IMR-90 (cell line): Measurements from ENCODE around the gene HRH1. TPM values are rescaled to one million over a fixed set of nuclear protein-coding genes. Genes with fewer than 3 reads are reported as not detected.

Experiments
- ATAC-seq: fragments of 200-7000 bp; cut with Tn5 transposase; 2 replicates; pipeline ENCODE4 v1.9.1; 2020; ENCODE audit warnings: low read depth, mild to moderate bottlenecking, moderate library complexity
- Bru-seq: library from RNA; stranded (reverse); fragments of 400-500 nt; gene quantifications from one replicate; lab custom pipeline; 2021; lab: Mats Ljungman, UMichigan
- BruChase-seq, 2 experiments: library from RNA; stranded (reverse); fragments of 400-500 nt; gene quantifications; one replicate each; lab custom pipeline; 2021; lab: Mats Ljungman, UMichigan
- BruUV-seq: library from RNA; stranded (reverse); fragments of 400-500 nt; replicated peaks from 2 replicates; lab custom pipeline; 2021; lab: Mats Ljungman, UMichigan
- CTCF ChIA-PET: fragments of 300-600 bp; formaldehyde crosslinking; extraction: SDS; loops from one replicate; lab custom pipeline; 2021; ENCODE audit warnings: antibody characterized with exemption; lab: Yijun Ruan, JAX
- POLR2A ChIA-PET: fragments of 300-600 bp; sonication (Branson Sonifier 250); formaldehyde crosslinking; loops from one replicate; lab custom pipeline; 2022; ENCODE audit warnings: antibody characterized with exemption; ENCODE audit not compliant: unreplicated experiment; lab: Charles Lee
- DNase-seq: peaks from one replicate; pipeline ENCODE4 v3.0.0; 2013
- H2AFZ ChIP-seq: replicated peaks from 2 replicates; pipeline ENCODE3; 2013; ENCODE audit warnings: low read length, mild to moderate bottlenecking; ENCODE audit not compliant: poor library complexity
- H2AK5ac ChIP-seq: 2 replicates; pipeline ENCODE4 v1.6.1; 2013; ENCODE audit warnings: low read depth, low read length, inconsistent platforms
- H2AK9ac ChIP-seq: replicated peaks from 2 replicates; pipeline ENCODE3; 2013; ENCODE audit warnings: mild to moderate bottlenecking, low read depth, low read length, moderate library complexity; ENCODE audit not compliant: poor library complexity
- H2BK120ac ChIP-seq: 2 replicates; pipeline ENCODE4 v1.6.1; 2013; ENCODE audit warnings: low read depth, low read length, inconsistent platforms
- H2BK15ac ChIP-seq: 3 replicates; pipeline ENCODE4 v1.6.1; 2013; ENCODE audit warnings: low read depth, low read length, inconsistent platforms
- H2BK20ac ChIP-seq: 2 replicates; pipeline ENCODE4 v1.6.1; 2013; ENCODE audit warnings: low read depth, mild to moderate bottlenecking, inconsistent platforms, low read length, moderate library complexity
- H2BK5ac ChIP-seq: 2 replicates; pipeline ENCODE4 v1.6.1; 2013; ENCODE audit warnings: mild to moderate bottlenecking, low read depth, low read length, inconsistent platforms; ENCODE audit not compliant: poor library complexity, severe bottlenecking
- H3K14ac ChIP-seq: replicated peaks from 2 replicates; pipeline ENCODE4 v1.6.1; 2013; ENCODE audit warnings: low read depth, low read length, inconsistent platforms
- H3K18ac ChIP-seq: 2 replicates; pipeline ENCODE4 v1.6.1; 2013; ENCODE audit warnings: low read depth, low read length, control low read depth
- H3K23ac ChIP-seq: 2 replicates; pipeline ENCODE4 v1.6.1; 2013; ENCODE audit warnings: low read depth, low read length, inconsistent platforms
- H3K27ac ChIP-seq: 2 replicates; pipeline ENCODE4 v1.5.1; 2013; ENCODE audit warnings: mild to moderate bottlenecking, control low read depth, low read length; ENCODE audit not compliant: insufficient read depth
- H3K27me3 ChIP-seq: 2 replicates; pipeline ENCODE4 v1.6.1; 2013; ENCODE audit warnings: low read length; ENCODE audit not compliant: control insufficient read depth, insufficient read depth
- H3K36me3 ChIP-seq: 2 replicates; pipeline ENCODE4 v1.6.1; 2013; ENCODE audit warnings: low read length, mixed read lengths; ENCODE audit not compliant: control insufficient read depth, insufficient read depth
- H3K4ac ChIP-seq: 2 replicates; pipeline ENCODE4 v1.6.1; 2013; ENCODE audit warnings: low read depth, low read length, inconsistent platforms
- H3K4me1 ChIP-seq: 2 replicates; pipeline ENCODE4 v1.6.1; 2013; ENCODE audit warnings: low read length, mixed read lengths; ENCODE audit not compliant: control insufficient read depth, insufficient read depth
- H3K4me2 ChIP-seq: 2 replicates; pipeline ENCODE4 v1.6.1; 2013; ENCODE audit warnings: low read depth, mild to moderate bottlenecking, control low read depth, low read length, moderate library complexity
- H3K4me3 ChIP-seq: 2 replicates; pipeline ENCODE4 v1.5.1; 2013; ENCODE audit warnings: low read depth, mild to moderate bottlenecking, control low read depth, low read length, moderate library complexity; ENCODE audit not compliant: insufficient read depth
- H3K56ac ChIP-seq: 2 replicates; pipeline ENCODE4 v1.6.1; 2013; ENCODE audit warnings: low read length, inconsistent platforms; ENCODE audit not compliant: insufficient read depth; ENCODE audit errors: extremely low read depth
- H3K79me1 ChIP-seq, 2 experiments: 2 replicates each; pipeline ENCODE4 v1.6.1; 2013; ENCODE audit warnings: low read length in 2 of 2, inconsistent platforms in 1 of 2, low read depth in 1 of 2
- H3K9ac ChIP-seq: 2 replicates; pipeline ENCODE4 v1.6.1; 2013; ENCODE audit warnings: low read depth, low read length, control low read depth
- H3K9me1 ChIP-seq: 2 replicates; pipeline ENCODE4 v1.6.1; 2013; ENCODE audit warnings: low read length, inconsistent platforms; ENCODE audit not compliant: insufficient read depth
- H3K9me3 ChIP-seq: 2 replicates; pipeline ENCODE4 v1.6.1; 2013; ENCODE audit warnings: low read length; ENCODE audit not compliant: control insufficient read depth, insufficient read depth
- H4K20me1 ChIP-seq: 2 replicates; pipeline ENCODE4 v1.6.1; 2013; ENCODE audit warnings: low read length, inconsistent platforms; ENCODE audit not compliant: insufficient read depth
- H4K5ac ChIP-seq: 2 replicates; pipeline ENCODE4 v1.6.1; 2013; ENCODE audit warnings: mild to moderate bottlenecking, low read depth, low read length, control low read depth
- H4K8ac ChIP-seq, 2 experiments: 2 replicates each; pipeline ENCODE4 v1.6.1; 2013; ENCODE audit warnings: low read depth in 2 of 2, low read length in 2 of 2, control low read depth in 1 of 2, inconsistent platforms in 1 of 2
- H4K91ac ChIP-seq: 2 replicates; pipeline ENCODE4 v1.6.1; 2013; ENCODE audit warnings: low read depth, low read length, inconsistent platforms; ENCODE audit not compliant: insufficient read depth
- CHD1 ChIP-seq: IDR thresholded peaks from 2 replicates; pipeline ENCODE4 v1.6.1; 2012; ENCODE audit warnings: low read depth, low read length, improper control_type of control experiment
- MXI1 ChIP-seq: IDR thresholded peaks from 2 replicates; pipeline ENCODE4 v1.6.1; 2012; ENCODE audit warnings: low read depth, mild to moderate bottlenecking, low read length, moderate library complexity, borderline replicate concordance
- NFE2L2 ChIP-seq: fragments of 150-350 bp; IDR thresholded peaks from 2 replicates; pipeline ENCODE4 v1.6.1; 2016; ENCODE audit warnings: low read depth, mild to moderate bottlenecking, low read length
- POLR2A ChIP-seq: IDR thresholded peaks from 2 replicates; pipeline ENCODE4 v1.6.1; 2012; ENCODE audit warnings: mild to moderate bottlenecking, low read depth, low read length
- RCOR1 ChIP-seq: IDR thresholded peaks from 2 replicates; pipeline ENCODE4 v1.6.1; 2012; ENCODE audit warnings: mild to moderate bottlenecking, low read length, improper control_type of control experiment; ENCODE audit not compliant: insufficient replicate concordance
- WGBS, 2 experiments: methylation state at CpG; one replicate each; pipeline versions ENCODE4 v1.1.5 to v1.1.7; 2013; ENCODE audit warnings: missing lambda C conversion rate in 2 of 2; ENCODE audit not compliant: insufficient read length in 1 of 2; ENCODE audit errors: extremely low coverage in 2 of 2; 5-methylcytosine and 5-hydroxymethylcytosine counted together
- dilution Hi-C: fragments of 300-500 bp; cut with HindIII; formaldehyde crosslinking; loops from one replicate; pipeline ENCODE4 v1.14.3; 2018; ENCODE audit warnings: low sequenced_read_pairs; ENCODE audit not compliant: unreplicated experiment
- in situ Hi-C: fragments of 300-500 bp; cut with MboI; formaldehyde crosslinking; loops from 3 replicates; pipeline ENCODE4 v1.14.3; 2019; ENCODE audit warnings: low sequenced_read_pairs, inconsistent platforms, mixed read lengths
- intact Hi-C: fragments of 100-400 bp; cut with micrococcal nuclease; formaldehyde crosslinking; loops from 2 replicates; pipeline ENCODE4 v1.10.0; 2022
- long read RNA-seq: library from polyadenylated mRNA; unstranded; transcript quantifications from one replicate; pipeline ENCODE4 v2.0.0, GENCODE V29; 2021; ENCODE audit not compliant: unreplicated experiment
- polyA plus RNA-seq, 3 experiments: library from polyadenylated mRNA; depleted of rRNA; stranded (reverse); fragments of >200 nt; gene quantifications; 2 replicates each; pipeline ENCODE4 v1.2.3, GENCODE V29; 2012; ENCODE audit warnings: low replicate concordance in 1 of 3
- total RNA-seq: library from RNA; depleted of rRNA; stranded (reverse); fragments of >200 nt; gene quantifications from 2 replicates; pipeline ENCODE4 v1.2.3, GENCODE V29; 2012; rRNA removed
- TF ChIP-seq, protein P1 (sequence below): conservative IDR thresholded peaks from 2 replicates; pipeline ENCODE4 v1.5.1; 2012; ENCODE audit warnings: mild to moderate bottlenecking, low read depth, low read length, improper control_type of control experiment
- TF ChIP-seq, protein P2 (sequence below): fragments of 150-350 bp; IDR thresholded peaks from 2 replicates; pipeline ENCODE4 v1.6.1; 2017; ENCODE audit warnings: mild to moderate bottlenecking, antibody characterized with exemption, low read length, low read depth

HRH1 gene, protein sequence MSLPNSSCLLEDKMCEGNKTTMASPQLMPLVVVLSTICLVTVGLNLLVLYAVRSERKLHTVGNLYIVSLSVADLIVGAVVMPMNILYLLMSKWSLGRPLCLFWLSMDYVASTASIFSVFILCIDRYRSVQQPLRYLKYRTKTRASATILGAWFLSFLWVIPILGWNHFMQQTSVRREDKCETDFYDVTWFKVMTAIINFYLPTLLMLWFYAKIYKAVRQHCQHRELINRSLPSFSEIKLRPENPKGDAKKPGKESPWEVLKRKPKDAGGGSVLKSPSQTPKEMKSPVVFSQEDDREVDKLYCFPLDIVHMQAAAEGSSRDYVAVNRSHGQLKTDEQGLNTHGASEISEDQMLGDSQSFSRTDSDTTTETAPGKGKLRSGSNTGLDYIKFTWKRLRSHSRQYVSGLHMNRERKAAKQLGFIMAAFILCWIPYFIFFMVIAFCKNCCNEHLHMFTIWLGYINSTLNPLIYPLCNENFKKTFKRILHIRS
- total RNA-seq: 13.1 and 16.1 TPM in 2 replicates
- 7.6 and 8.1 TPM in 2 replicates for polyA plus RNA-seq (2012; rRNA removed)
- 3.3 and 4.8 TPM in 2 replicates for polyA plus RNA-seq (2012; cell fraction: cytosol; rRNA removed)
- polyA plus RNA-seq (2012; cell fraction: nucleus; rRNA removed; ENCODE audit: low replicate concordance): 4.1 and 7.2 TPM in 2 replicates
- percentile 91 among the genes with signal in this experiment for Bru-seq, nascent RNA
- percentile 91 among the genes with signal in this experiment for BruChase-seq, experiment 1, labeled RNA remaining after a 6-hour chase
- BruChase-seq, experiment 2, labeled RNA remaining after a 2-hour chase: percentile 89 among the genes with signal in this experiment
- long read RNA-seq, full-length matches to known transcripts: 28 of 49 reads
- long read RNA-seq, partial matches to known transcripts: 16 of 49 reads
- long read RNA-seq, other reads (novel, unspliced or antisense): 5 of 49 reads

DNA sequence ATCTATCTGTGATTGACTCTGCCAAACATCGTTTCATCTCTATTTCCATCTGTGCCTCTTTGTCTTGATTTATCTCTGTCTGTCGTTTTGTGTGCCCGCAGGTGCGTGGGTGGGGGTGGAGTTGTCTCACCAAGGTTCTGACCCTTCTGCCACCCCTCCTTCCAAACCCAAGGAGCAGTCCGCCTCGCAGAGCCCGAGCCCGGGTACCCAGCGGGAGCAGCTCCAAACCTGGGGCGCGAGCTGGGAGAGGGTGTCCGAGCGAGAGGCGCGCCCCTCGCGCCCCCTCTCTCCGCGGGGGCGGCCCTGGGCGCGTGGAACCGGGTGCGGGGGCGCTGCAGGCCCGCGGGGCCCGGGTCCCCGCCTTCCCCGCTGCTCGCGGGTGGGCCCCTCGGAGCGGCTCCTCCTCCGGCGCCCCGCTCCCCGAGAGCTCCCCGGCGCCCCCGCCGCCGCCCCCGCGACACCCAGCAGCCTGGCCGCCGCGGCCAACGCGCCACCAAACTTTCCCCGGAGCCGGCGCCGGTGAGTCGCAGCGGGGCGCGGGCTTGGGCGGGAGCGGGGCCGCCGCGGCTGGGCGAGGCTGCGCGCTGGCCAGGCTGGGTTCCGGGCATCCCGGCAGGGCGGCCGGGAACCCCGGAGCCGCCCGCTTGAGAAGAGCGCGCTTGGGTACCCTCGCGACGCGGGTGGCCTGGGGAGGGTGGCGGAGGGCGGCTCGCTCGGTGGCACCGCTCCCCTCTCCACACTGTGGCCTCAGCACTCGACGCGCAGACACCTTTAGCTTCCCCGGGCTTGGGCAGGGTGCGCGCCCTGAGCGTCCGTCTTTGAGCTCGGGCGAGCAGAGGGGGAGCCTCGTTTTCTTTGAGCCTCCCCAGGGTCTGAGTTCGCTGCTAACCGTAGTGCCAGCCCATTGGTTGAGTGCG lies at the start of gene HRH1:
Gene HRH1, plus strand, starts transcription at position 458 of the 917 bp plus-strand sequence. CDS start 104,545 bp downstream, outside the sequence.
- Histone ChIP-seq H3K27me3 (no peaks in the 10 kb centered on the region), H3K4ac (peak within 1 kb of the TSS; percentile 97), H2AK5ac (peak within 1 kb of the TSS; percentile 87), H3K23ac (peak within 1 kb of the TSS; percentile 92), H2BK15ac (peak within 1 kb of the TSS; percentile 27; the same call in 2 of the 3 replicates), H4K5ac (peak within 1 kb of the TSS; percentile 41), H3K9me3 (no peaks in the 10 kb centered on the region), H3K18ac (peak within 1 kb of the TSS; percentile 74), H3K4me1 (peaks cover 12% of the 10 kb centered on the region), H4K8ac (peak within 1 kb of the TSS; percentile 62 to 77; a peak in 3 of 4 replicates), H3K56ac (peak within 1 kb of the TSS; percentile 85), H3K36me3 (no peaks in the 10 kb centered on the region), H2BK5ac (peak within 1 kb of the TSS; percentile 27), H3K4me3 (peak within 1 kb of the TSS; percentile 78), H2AK9ac (peak within 1 kb of the TSS; percentile 83), H2BK20ac (peak within 1 kb of the TSS; percentile 38), H2AFZ (peak within 1 kb of the TSS; percentile 89), H2BK120ac (peak within 1 kb of the TSS; percentile 68), H3K27ac (peak within 1 kb of the TSS; percentile 54), H3K9ac (peak within 1 kb of the TSS; percentile 92), H3K14ac (peak within 1 kb of the TSS; percentile 93), H3K9me1 (peaks cover 14% of the 10 kb centered on the region; the same call in 1 of the 2 replicates), H3K4me2 (peak within 1 kb of the TSS; percentile 68), H3K79me1 (peaks cover 18 to 35% of the 10 kb centered on the region in 2 experiments), H4K20me1 (0 out of 2 replicates have a peak, but pooled peaks cover 8% of the 10 kb centered on the region), H4K91ac (peak within 1 kb of the TSS; percentile 97)
- in situ Hi-C loops: loop anchor here (25.0 kb wide), 1 partner anchor 183 kb away; no protein-coding TSS in a partner anchor
- ATAC-seq: peak; percentile 51
- CTCF ChIA-PET: interaction anchor here (0.6 to 4.2 kb wide), 8 partner anchors 15 to 562 kb away, joined by 3 to 18 read pairs (median 4); no protein-coding TSS in a partner anchor
- DNase-seq: no peak
- peak; percentile 54; the same call in 1 of the 2 replicates for TF ChIP-seq POLR2A
- TF ChIP-seq, protein P1, sequence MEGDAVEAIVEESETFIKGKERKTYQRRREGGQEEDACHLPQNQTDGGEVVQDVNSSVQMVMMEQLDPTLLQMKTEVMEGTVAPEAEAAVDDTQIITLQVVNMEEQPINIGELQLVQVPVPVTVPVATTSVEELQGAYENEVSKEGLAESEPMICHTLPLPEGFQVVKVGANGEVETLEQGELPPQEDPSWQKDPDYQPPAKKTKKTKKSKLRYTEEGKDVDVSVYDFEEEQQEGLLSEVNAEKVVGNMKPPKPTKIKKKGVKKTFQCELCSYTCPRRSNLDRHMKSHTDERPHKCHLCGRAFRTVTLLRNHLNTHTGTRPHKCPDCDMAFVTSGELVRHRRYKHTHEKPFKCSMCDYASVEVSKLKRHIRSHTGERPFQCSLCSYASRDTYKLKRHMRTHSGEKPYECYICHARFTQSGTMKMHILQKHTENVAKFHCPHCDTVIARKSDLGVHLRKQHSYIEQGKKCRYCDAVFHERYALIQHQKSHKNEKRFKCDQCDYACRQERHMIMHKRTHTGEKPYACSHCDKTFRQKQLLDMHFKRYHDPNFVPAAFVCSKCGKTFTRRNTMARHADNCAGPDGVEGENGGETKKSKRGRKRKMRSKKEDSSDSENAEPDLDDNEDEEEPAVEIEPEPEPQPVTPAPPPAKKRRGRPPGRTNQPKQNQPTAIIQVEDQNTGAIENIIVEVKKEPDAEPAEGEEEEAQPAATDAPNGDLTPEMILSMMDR: no peak
- no peak for TF ChIP-seq NFE2L2
- TF ChIP-seq, protein P2, sequence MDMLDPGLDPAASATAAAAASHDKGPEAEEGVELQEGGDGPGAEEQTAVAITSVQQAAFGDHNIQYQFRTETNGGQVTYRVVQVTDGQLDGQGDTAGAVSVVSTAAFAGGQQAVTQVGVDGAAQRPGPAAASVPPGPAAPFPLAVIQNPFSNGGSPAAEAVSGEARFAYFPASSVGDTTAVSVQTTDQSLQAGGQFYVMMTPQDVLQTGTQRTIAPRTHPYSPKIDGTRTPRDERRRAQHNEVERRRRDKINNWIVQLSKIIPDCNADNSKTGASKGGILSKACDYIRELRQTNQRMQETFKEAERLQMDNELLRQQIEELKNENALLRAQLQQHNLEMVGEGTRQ: no peak
- TF ChIP-seq CHD1: no peak
- no peak for TF ChIP-seq MXI1
- TF ChIP-seq RCOR1: no peak
- POLR2A ChIA-PET: no interaction called here
- intact Hi-C loops: loop anchor here (2.0 kb wide), 3 partner anchors 57 to 135 kb away; no protein-coding TSS in a partner anchor
- no TSS peak for BruUV-seq
- WGBS, 2 experiments: 5% methylated on average over 4 of the region's 98 CpGs; no CpG with 5 or more reads in 1 of the 2 experiments
- dilution Hi-C loops: no loop called here
